ENCODE measurements around the gene NCOA7.

GRCh38 chr6:125789167-125789566 is 1.6 kb upstream of the NCOA7 start:
- TF ChIP-seq GTF2I (CRISPR knock-in tag; conservative IDR thresholded peaks at IDR 0.05), result no peak
- no peak for TF ChIP-seq CREB1 (CRISPR knock-in tag; IDR thresholded peaks at IDR 0.05)
- TF ChIP-seq ATF3 (CRISPR knock-in tag; conservative IDR thresholded peaks at IDR 0.05), result no peak
